ENCODE results near the gene C12orf57. TPM values are rescaled to one million over a fixed set of nuclear protein-coding genes. Genes with fewer than 3 reads are reported as not detected.

Gene C12orf57
- total RNA-seq, 4 donors from 2014 or later = 175 to 220 (median 183) TPM

DNA sequence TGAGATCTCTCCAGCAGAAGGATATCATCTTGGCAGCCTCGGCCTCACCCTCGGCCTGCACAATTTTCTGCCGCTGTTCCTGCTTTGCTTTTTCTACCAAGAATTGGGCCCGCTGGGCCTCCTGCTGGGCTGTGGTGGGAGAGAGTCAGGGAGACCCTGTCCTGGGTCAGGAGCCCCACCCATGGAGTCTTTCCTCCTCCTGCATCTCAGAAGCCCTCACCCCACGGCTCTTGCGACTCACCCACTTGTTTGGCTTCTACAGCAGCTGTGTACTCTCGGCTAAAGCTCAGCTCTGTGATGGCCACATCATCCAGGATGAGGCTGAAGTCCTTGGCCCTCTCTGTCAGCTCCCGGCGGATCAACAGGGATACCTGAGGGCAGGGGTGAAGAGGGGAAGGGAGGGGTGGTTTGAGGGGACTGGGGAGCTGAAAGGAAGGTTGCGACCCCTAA, 23.9 kb downstream of the C12orf57 start:
- Histone ChIP-seq H3K9me3 (no peaks in the 10 kb centered on the region), H3K36me3 (peaks cover 0 to 45% of the 10 kb centered on the region in 2 donors), H3K4me3 (no peak overlapping the region), H3K27me3 (no peaks in the 10 kb centered on the region), H3K27ac (peak overlapping the region in 1 of 4 donors; percentile 98), H3K4me1 (peaks cover 33 to 35% of the 10 kb centered on the region in 2 donors)
- in situ Hi-C loops (cut with MboI; ENCODE audit: low sequenced_read_pairs in 4 of 4) (no loop called here), intact Hi-C loops (cut with DNase I; ENCODE audit: low total_unique reads) (loop anchor here (1.0 kb wide), 1 partner anchor 221 kb away; no protein-coding TSS in a partner anchor)
- ATAC-seq (no peak), DNase-seq (no peak)
- TF ChIP-seq, protein P1, sequence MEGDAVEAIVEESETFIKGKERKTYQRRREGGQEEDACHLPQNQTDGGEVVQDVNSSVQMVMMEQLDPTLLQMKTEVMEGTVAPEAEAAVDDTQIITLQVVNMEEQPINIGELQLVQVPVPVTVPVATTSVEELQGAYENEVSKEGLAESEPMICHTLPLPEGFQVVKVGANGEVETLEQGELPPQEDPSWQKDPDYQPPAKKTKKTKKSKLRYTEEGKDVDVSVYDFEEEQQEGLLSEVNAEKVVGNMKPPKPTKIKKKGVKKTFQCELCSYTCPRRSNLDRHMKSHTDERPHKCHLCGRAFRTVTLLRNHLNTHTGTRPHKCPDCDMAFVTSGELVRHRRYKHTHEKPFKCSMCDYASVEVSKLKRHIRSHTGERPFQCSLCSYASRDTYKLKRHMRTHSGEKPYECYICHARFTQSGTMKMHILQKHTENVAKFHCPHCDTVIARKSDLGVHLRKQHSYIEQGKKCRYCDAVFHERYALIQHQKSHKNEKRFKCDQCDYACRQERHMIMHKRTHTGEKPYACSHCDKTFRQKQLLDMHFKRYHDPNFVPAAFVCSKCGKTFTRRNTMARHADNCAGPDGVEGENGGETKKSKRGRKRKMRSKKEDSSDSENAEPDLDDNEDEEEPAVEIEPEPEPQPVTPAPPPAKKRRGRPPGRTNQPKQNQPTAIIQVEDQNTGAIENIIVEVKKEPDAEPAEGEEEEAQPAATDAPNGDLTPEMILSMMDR (IDR thresholded peaks at IDR 0.05 in 4 of 5, conservative IDR thresholded peaks at IDR 0.05 in 1 of 5) = no peak
- no peak for TF ChIP-seq POLR2A (IDR thresholded peaks at IDR 0.05)

GRCh38 chr12:6968426-6968825, 24.6 kb downstream of the C12orf57 start:
- H3K36me3 ChIP-seq = peaks cover 0 to 45% of the 10 kb centered on the region in 2 donors
- H3K27me3 ChIP-seq = no peaks in the 10 kb centered on the region
- peaks cover 35 to 36% of the 10 kb centered on the region in 2 donors for H3K4me1 ChIP-seq
- no peak for ATAC-seq
- H3K9me3 ChIP-seq = no peaks in the 10 kb centered on the region
- intact Hi-C loops (cut with DNase I; ENCODE audit: low total_unique reads) (loop anchor here (1.0 kb wide), 1 partner anchor 220 kb away; no protein-coding TSS in a partner anchor), in situ Hi-C loops (cut with MboI; ENCODE audit: low sequenced_read_pairs in 4 of 4) (no loop called here)
- DNase-seq = no peak
- peak overlapping the region in 3 of 4 donors; percentile 93 to 98 (median 95) for H3K27ac ChIP-seq
- H3K4me3 ChIP-seq = no peak overlapping the region
- TF ChIP-seq, protein P1 (IDR thresholded peaks at IDR 0.05 in 4 of 5, conservative IDR thresholded peaks at IDR 0.05 in 1 of 5) = no peak
- no peak for TF ChIP-seq POLR2A (IDR thresholded peaks at IDR 0.05)

- Histone ChIP-seq H3K27me3 (no peaks in the 10 kb centered on the region), H3K4me1 (peaks cover 30 to 32% of the 10 kb centered on the region in 2 donors), H3K36me3 (peaks cover 0 to 54% of the 10 kb centered on the region in 2 donors), H3K27ac (peak overlapping the region; percentile 93 to 98 (median 94)), H3K4me3 (peak overlapping the region; percentile 67 to 99 (median 96)), H3K9me3 (no peaks in the 10 kb centered on the region)
- DNase-seq (no peak), ATAC-seq (peak; percentile 26 to 27)
- intact Hi-C loops (cut with DNase I; ENCODE audit: low total_unique reads) (loop anchor here (1.0 to 10.0 kb wide), 4 partner anchors 26 to 285 kb away; partner anchors contain the start of genes C12orf57, LPCAT3 and ZNF384), in situ Hi-C loops (cut with MboI; ENCODE audit: low sequenced_read_pairs in 4 of 4) (no loop called here)
- TF ChIP-seq, protein P1 (IDR thresholded peaks at IDR 0.05 in 4 of 5, conservative IDR thresholded peaks at IDR 0.05 in 1 of 5) = no peak
- no peak for TF ChIP-seq POLR2A (IDR thresholded peaks at IDR 0.05)
These were observed 26.3 kb downstream of the C12orf57 start for GRCh38 chr12:6970096-6970527.

DNA sequence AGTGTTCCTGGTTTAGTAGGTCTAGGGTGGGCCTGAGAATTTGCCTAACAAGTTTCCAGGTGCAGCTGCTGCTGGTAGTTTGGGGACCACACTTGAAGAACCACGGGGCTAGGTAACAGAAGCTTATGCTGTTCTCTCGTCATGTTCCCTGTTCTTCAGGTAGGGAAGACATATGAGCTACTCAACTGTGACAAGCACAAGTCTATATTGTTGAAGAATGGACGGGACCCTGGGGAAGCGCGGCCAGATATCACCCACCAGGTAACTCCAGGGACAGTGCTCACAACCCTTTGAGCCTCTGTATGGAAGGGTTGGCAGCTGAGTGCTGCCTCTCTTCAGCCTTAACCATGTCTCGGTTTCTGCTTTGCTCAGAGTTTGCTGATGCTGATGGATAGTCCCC, 30.4 kb downstream of the C12orf57 start:
- H3K27ac ChIP-seq = no peak overlapping the region
- H3K4me3 ChIP-seq = no peak overlapping the region
- peaks cover 0 to 54% of the 10 kb centered on the region in 2 donors for H3K36me3 ChIP-seq
- intact Hi-C loops (cut with DNase I; ENCODE audit: low total_unique reads) = loop anchor here (10.0 kb wide), 1 partner anchor 289 kb away; the partner anchor contains the start of gene ZNF384
- DNase-seq (no peak), ATAC-seq (no peak)
- TF ChIP-seq POLR2A (IDR thresholded peaks at IDR 0.05) = no peak
- TF ChIP-seq, protein P1 (IDR thresholded peaks at IDR 0.05 in 4 of 5, conservative IDR thresholded peaks at IDR 0.05 in 1 of 5) = no peak
- H3K9me3 ChIP-seq = no peaks in the 10 kb centered on the region
- H3K4me1 ChIP-seq = peaks cover 23 to 24% of the 10 kb centered on the region in 2 donors
- H3K27me3 ChIP-seq = no peaks in the 10 kb centered on the region
- in situ Hi-C loops (cut with MboI; ENCODE audit: low sequenced_read_pairs in 4 of 4) = no loop called here

All from gastrocnemius medialis (tissue), 4 donors.